Stimulated activated CD8-positive, alpha-beta memory T cell treated with anti-CD3 and anti-CD28 coated beads, Interleukin-15, amount 100 ng/mL, for 24 hours (primary cell): ENCODE data around the gene NUP98.
"Not testable (repeated sequence)": the region's sequence is repeated elsewhere in the genome, so short reads cannot be mapped to it uniquely, and the experiment has no call there.

Experiments
- DNase-seq: peaks from one replicate; pipeline ENCODE4 v3.0.0-alpha.2; 2020; ENCODE audit warnings: low read depth

NUP98 gene

DNA sequence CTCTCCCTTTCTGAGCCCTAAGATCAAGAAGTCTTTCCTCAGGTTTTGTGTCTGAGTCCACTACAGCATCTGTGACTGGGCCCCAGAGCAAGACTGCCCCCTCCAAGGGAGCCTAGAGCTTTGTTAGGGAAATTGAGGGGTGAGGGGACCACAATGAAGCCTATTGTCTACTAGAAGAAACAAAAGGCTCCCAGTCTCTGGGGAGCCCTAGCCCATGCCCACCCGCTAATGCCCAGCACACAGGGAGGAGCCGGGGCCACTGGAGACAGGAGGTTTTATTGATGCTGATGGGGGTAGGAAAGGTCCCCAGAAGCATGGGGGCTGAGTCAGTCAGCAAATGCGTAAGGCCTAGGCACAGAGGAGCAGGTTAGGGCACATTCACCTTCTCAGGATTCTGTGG, 29.4 kb upstream of the NUP98 start:
- DNase-seq: no peak

- no peak for DNase-seq
Measured at GRCh38 chr11:3825473-3826154, 28.3 kb upstream of the NUP98 start.

DNA sequence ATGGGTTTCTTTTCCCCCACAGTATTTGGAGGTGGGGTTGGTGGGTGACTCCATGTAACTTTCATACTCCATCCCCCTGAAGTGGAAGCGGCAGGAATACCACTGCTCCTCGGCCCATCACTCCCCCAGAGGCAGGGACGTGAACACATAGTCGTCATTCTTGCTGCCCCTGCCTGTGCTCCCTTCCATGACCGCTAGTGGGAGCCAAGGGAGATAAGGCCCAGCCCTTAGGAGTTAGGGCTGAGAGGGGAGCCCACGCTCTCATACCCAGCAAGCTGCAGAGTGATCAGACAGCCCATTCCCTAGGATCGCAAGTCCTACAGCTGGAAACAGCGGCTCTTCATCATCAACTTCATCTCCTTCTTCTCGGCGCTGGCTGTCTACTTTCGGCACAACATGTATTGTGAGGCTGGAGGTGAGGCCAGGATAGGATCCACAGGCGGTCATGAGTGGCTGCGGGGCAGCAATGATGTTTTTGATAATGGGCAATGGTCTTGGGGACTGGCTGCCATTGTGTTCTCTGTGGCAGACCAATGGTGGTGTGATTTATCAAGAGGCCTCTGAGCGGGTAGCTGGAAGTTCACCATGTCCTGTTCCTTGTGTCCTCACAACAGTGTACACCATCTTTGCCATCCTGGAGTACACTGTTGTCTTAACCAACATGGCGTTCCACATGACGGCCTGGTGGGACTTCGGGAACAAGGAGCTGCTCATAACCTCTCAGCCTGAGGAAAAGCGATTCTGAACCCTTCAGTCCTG, 27.5 kb upstream of the NUP98 start:
- DNase-seq: no peak

DNA sequence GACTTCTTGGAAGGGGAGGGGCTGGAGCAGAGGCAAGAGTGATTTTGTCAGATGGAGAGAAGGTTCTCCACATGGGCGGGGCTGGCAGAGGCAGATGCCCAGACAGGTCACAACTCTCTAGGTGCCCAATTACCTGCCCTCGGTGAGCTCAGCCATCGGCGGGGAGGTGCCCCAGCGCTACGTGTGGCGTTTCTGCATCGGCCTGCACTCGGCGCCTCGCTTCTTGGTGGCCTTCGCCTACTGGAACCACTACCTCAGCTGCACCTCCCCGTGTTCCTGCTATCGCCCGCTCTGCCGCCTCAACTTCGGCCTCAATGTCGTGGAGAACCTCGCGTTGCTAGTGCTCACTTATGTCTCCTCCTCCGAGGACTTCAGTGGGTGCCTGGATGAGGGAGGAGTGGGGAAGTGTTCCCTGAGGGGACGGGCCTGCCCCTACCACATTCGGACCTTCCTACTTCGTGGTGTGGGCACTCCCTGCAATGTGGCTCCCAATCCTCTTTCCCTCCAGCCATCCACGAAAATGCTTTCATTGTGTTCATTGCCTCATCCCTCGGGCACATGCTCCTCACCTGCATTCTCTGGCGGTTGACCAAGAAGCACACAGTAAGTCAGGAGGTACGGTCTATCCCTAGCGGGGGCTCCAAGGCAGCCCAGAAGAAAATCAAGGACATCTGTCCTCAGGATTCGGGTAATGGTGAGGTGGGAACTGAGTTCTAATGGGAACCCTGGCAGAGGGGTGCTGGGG, 26.6 kb upstream of the NUP98 start:
- DNase-seq: no peak

- DNase-seq: no peak
Measured at GRCh38 chr11:3823303-3823702, 25.9 kb upstream of the NUP98 start.

GRCh38 chr11:3822312-3822711, 25.0 kb upstream of the NUP98 start:
- no peak for DNase-seq

GRCh38 chr11:3820971-3821370, 23.6 kb upstream of the NUP98 start:
- no peak for DNase-seq

GRCh38 chr11:3817181-3817800, 19.9 kb upstream of the NUP98 start:
- DNase-seq: no peak

- DNase-seq: no peak
Measured at GRCh38 chr11:3816673-3817072, 19.3 kb upstream of the NUP98 start.

- no peak for DNase-seq
Measured at GRCh38 chr11:3815845-3816244, 18.5 kb upstream of the NUP98 start.

DNA sequence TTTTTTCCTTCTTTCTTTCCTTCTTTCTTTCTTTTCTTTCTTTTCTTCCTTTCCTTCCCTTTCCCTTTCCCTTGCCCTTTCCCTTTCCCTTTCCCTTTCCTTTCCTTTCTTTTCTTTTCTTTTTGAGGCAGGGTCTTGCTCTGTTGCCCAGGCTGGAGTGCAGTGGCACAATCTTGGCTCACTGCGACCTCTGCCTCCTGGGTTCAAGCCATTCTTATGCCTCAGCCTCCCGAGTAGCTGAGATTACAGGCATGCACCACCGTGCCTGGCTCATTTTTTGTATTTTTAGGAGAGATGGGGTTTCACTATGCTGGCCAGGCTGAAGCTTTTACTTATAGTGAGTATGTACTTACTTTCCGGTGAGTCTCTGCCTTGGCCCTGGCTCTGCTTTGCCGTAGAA, 17.5 kb upstream of the NUP98 start:
- not testable (repeated sequence) for DNase-seq

DNA sequence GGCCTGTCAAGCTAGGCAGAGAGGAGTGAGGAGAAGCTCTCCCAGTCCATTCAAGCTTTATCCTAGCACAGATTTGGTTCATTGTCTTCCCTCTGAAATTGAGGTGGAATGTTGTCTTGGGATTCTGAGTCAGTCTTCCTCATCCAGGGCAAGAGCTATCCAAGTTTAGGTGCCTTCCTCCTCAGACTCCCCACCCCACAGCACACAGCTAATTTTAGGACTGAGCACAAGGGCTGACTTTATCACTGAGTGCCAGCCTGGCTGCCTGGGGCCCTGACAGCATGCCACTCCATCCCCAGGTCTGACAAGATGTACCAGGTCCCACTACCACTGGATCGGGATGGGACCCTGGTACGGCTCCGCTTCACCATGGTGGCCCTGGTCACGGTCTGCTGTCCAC, 13.6 kb upstream of the NUP98 start:
- no peak for DNase-seq

DNA sequence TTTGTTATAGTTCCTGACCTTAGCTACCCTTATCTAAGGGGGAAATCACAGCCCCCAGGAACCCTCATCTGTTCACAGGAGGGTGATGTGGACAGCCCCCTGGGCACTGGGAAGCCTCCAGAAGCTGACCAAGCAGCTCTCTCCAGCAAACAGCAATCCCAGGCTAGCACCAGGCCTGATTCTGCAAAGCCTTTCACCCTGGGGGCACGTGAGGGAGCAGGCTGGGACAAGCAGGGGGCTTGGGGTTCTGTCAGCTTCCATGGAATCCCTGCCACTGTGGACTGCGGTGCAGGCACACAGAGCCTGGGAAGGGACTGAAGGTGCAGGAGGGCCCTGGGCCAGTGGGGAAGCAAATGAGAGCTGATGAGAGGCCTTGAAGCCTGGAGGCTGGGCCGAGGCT, 13.1 kb upstream of the NUP98 start:
- no peak for DNase-seq

DNA sequence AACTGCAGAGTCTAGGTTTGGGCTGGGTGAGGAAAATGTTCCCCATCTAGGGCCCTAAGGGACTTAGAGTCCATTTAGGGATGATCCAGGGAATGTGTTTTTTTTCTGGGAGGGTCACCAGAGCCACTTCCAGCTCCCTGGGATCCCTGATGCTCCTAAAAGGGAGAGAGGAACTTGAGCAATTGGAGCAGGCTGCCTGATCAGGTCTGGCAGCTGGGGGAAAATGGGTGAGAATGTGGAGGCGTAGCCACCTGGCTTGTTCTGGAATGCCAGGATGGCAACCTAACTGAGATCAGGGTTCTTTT, 12.2 kb upstream of the NUP98 start:
- DNase-seq: no peak

GRCh38 chr11:3808861-3809623, 11.7 kb upstream of the NUP98 start:
- DNase-seq: no peak

- peak; percentile 14 for DNase-seq
Measured at GRCh38 chr11:3807909-3808860, 10.8 kb upstream of the NUP98 start, which contains the start of gene PGAP2. TSS of gene PGAP2 (plus strand) at chr11:3808560. CDS start at chr11:3811260, 2,700 bp downstream.

GRCh38 chr11:3803726-3804495, 6.6 kb upstream of the NUP98 start:
- DNase-seq: no peak

DNA sequence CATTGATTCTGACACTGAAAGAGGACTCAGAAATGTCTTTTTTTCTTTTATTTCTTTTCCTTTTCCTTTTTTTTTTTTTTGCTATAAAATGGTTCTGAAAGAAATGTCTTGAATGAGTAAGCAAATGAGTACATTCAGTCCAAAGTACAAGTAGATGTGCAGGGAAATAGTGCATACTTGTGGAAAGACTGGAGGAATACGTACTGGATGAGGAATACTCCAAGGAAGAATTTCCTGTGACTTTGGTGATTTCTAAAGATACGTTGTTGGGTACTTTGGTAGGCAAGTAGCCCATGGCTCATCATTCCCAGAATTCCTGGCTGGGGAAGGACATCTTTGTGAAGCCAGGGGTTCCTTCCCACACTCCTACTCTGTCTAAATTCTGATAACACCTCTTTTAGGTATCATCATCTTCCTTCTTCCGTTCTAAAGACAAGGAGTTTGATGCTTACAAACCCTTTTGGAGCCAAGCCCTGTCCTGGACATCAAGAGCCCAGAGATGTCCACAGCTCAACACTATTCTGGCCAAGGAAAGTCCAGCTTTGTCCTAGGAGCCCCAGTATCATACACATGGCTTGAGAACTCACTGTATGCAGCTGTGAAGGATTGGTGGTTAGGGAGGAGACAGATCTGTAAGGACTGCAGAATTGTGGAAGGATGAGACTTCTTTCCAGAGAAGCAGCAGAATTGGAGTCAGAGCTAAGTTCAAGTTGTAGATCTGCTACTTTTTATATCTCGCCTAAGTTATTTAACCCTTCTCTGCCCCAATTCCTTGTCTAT, 4.8 kb upstream of the NUP98 start:
- DNase-seq: no peak

DNA sequence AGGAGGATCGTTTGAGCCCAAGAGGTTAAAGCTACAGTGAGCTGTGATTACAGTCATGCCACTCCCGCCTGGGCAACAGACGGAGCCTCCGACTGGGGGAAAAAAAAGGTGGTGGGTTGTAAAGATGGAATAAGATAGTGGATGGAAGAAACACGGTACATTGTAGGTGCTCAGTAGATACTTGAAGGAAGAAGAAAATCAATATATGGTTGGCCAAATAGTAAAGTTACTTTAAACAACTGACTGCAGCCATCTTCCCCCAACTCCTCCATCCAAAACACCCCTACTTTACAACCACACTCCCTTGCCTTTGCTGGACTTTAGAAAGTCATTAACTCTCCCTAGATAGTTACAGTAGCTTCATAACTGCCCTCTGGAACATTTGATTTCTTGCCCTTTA, 2.5 kb upstream of the NUP98 start:
- no peak for DNase-seq
